HCT116 (cell line): Measurements from ENCODE around the gene ATP10B.

Experiments used
- CTCF ChIP-seq, 3 experiments: fragments of 200-600 bp in 1 of 3; sonication (generic) in 1 of 3; IDR thresholded peaks in 2 of 3; conservative IDR thresholded peaks in 1 of 3; 2 replicates each; pipeline ENCODE4 v1.5.1; 2012 to 2017; ENCODE audit warnings: low read depth in 2 of 3, low read length in 2 of 3, antibody characterized with exemption in 1 of 3, borderline replicate concordance in 1 of 3, control low read depth in 1 of 3, mild to moderate bottlenecking in 1 of 3, mixed read lengths in 1 of 3, mixed run types in 1 of 3, moderate library complexity in 1 of 3; ENCODE audit not compliant: insufficient read depth in 1 of 3
- ELF1 ChIP-seq: IDR thresholded peaks from 2 replicates; pipeline ENCODE4 v1.6.1; 2012; ENCODE audit warnings: low read depth, borderline replicate concordance
- EZH2 ChIP-seq: fragments of 200-600 bp; sonication (generic); IDR thresholded peaks from 2 replicates; pipeline ENCODE4 v1.6.1; 2017; ENCODE audit warnings: antibody characterized with exemption, mixed run types
- EZH2phosphoT487 ChIP-seq: fragments of 200-600 bp; IDR thresholded peaks from 2 replicates; pipeline ENCODE4 v1.6.1; 2018; ENCODE audit warnings: antibody characterized with exemption, borderline replicate concordance
- MAX ChIP-seq: IDR thresholded peaks from 2 replicates; pipeline ENCODE4 v1.6.1; 2012
- POLR2A ChIP-seq: IDR thresholded peaks from 2 replicates; pipeline ENCODE4 v1.7.0; 2011; ENCODE audit warnings: borderline replicate concordance; ENCODE audit not compliant: insufficient read depth, insufficient read length; ENCODE audit errors: extremely low read depth
- POLR2AphosphoS5 ChIP-seq: IDR thresholded peaks from 2 replicates; pipeline ENCODE4 v1.6.1; 2011; ENCODE audit warnings: mild to moderate bottlenecking, low read depth, low read length, moderate library complexity
- REST ChIP-seq: IDR thresholded peaks from 2 replicates; pipeline ENCODE4 v1.6.1; 2012; ENCODE audit warnings: low read depth
- SIN3A ChIP-seq: IDR thresholded peaks from 2 replicates; pipeline ENCODE4 v1.6.1; 2012; ENCODE audit warnings: low read depth
- SRF ChIP-seq: IDR thresholded peaks from 2 replicates; pipeline ENCODE4 v1.6.1; 2012; ENCODE audit warnings: low read depth
- ZFX ChIP-seq: fragments of 450-650 bp; IDR thresholded peaks from 2 replicates; pipeline ENCODE4 v1.6.1; 2017

- TF ChIP-seq CTCF (IDR thresholded peaks at IDR 0.05 in 2 of 3, conservative IDR thresholded peaks at IDR 0.05 in 1 of 3; ENCODE audit: borderline replicate concordance in 1 of 3, insufficient read depth in 1 of 3, low read depth in 2 of 3, low read length in 2 of 3) (no peak), POLR2A (no peak), EZH2 (no peak), MAX (no peak), POLR2AphosphoS5 (no peak), SRF (no peak), REST (no peak), ELF1 (no peak), SIN3A (no peak), EZH2phosphoT487 (no peak), ZFX (no peak)
Measured at GRCh38 chr5:160567031-160567705, 284.8 kb downstream of the ATP10B start.
